ENCODE data around the gene TUBD1. TPM values are rescaled to one million over a fixed set of nuclear protein-coding genes. Genes with fewer than 3 reads are reported as not detected.

TUBD1 gene
- total RNA-seq, 1 donor from 2014 or later = 5.9 TPM

DNA sequence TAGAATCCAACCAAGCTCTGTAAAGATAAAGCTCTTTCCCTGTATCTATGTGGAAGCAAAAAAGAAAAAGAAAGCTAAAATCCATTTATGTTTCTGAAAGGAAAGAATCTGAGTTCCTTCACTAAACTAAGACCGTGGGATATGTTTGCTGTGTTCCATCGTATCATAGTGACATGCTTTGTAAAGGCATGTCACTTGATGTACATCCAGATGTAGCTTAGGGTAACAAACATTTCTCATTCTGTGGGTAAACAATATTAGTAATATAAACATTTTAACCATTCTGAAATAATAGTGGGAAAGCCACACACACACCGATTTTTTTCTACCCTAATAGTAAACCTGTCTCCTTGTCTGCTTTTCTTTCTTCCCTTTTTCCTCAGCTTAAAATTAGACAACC lies 78.1 kb downstream of the TUBD1 start:
- Histone ChIP-seq H3K27me3 (ENCODE audit: control insufficient read depth, insufficient read depth, low read length) (no peaks in the 10 kb centered on the region), H3K36me3 (ENCODE audit: control insufficient read depth, insufficient read depth, low read length) (no peaks in the 10 kb centered on the region), H3K4me3 (ENCODE audit: low read depth, low read length) (no peak overlapping the region)
- no peak for DNase-seq (ENCODE audit: low read depth)
- TF ChIP-seq, protein P1, sequence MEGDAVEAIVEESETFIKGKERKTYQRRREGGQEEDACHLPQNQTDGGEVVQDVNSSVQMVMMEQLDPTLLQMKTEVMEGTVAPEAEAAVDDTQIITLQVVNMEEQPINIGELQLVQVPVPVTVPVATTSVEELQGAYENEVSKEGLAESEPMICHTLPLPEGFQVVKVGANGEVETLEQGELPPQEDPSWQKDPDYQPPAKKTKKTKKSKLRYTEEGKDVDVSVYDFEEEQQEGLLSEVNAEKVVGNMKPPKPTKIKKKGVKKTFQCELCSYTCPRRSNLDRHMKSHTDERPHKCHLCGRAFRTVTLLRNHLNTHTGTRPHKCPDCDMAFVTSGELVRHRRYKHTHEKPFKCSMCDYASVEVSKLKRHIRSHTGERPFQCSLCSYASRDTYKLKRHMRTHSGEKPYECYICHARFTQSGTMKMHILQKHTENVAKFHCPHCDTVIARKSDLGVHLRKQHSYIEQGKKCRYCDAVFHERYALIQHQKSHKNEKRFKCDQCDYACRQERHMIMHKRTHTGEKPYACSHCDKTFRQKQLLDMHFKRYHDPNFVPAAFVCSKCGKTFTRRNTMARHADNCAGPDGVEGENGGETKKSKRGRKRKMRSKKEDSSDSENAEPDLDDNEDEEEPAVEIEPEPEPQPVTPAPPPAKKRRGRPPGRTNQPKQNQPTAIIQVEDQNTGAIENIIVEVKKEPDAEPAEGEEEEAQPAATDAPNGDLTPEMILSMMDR (IDR thresholded peaks at IDR 0.05; ENCODE audit: insufficient read depth, low read length, poor library complexity, severe bottlenecking) = no peak

DNA sequence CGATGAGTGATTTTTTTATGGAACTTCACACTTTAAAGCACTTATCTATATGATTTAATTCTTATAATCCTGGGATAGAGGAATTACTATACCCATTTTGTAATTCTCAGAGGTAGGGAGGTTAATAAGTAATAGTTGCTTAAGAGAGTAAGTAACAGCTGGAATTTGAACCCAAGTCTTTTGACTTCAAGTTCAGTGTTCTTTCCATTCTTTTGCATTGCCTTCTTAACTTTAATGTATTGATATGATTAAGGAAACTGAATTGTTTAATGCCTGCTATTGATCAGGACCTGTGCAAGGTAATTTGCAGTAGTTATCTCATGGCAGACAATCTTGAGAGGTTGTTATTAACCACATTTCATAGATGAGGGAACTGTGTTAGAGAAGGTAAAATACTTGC lies 78.5 kb downstream of the TUBD1 start:
- H3K4me3 ChIP-seq (ENCODE audit: low read depth, low read length) = no peak overlapping the region
- DNase-seq (ENCODE audit: low read depth) = no peak
- TF ChIP-seq, protein P1 (IDR thresholded peaks at IDR 0.05; ENCODE audit: insufficient read depth, low read length, poor library complexity, severe bottlenecking) = no peak

DNA sequence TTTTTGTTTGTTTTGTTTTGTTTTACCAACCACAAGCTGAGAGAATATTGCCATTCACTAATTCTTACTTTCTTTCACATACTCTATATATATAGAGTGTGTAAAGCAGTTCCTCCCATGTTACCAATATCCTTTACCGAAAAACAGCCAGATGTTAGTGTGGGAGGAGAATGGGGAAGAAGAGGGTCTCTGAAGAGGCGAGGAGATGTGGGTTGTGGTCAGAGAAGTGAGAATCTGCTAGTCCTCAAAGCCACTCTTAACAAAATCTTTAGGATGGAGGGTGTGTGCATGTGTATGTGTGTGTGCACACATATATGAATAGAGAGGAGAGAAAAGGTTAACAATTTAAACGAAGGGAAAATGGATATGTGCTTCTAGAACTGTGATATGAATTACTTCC lies 80.6 kb downstream of the TUBD1 start:
- Histone ChIP-seq H3K36me3 (ENCODE audit: control insufficient read depth, insufficient read depth, low read length) (no peaks in the 10 kb centered on the region), H3K4me3 (ENCODE audit: low read depth, low read length) (no peak overlapping the region), H3K27me3 (ENCODE audit: control insufficient read depth, insufficient read depth, low read length) (no peaks in the 10 kb centered on the region)
- TF ChIP-seq, protein P1 (IDR thresholded peaks at IDR 0.05; ENCODE audit: insufficient read depth, low read length, poor library complexity, severe bottlenecking) = no peak
- no peak for DNase-seq (ENCODE audit: low read depth)

More for the DNA sequence above, 78.5 kb downstream of the TUBD1 start:
- Histone ChIP-seq H3K27me3 (ENCODE audit: control insufficient read depth, insufficient read depth, low read length) (no peaks in the 10 kb centered on the region), H3K36me3 (ENCODE audit: control insufficient read depth, insufficient read depth, low read length) (no peaks in the 10 kb centered on the region)

DNA sequence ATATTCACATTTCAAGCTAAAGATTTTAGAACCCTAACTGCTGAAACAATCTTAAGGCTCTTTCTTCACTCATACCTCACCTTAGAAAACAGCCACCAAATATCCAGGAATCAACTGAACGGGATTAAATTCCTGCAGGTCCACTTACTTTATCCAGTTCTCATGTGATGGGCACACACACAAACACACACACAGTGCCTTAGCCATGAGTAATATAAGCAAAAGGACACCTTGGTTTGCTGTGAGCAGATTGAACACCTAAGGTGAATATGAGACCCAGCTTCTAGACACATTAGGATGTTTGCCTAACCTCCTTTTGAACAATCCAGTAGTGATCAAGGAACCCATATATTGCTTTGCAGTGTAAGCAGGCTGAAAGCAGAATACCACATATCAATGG lies 81.5 kb downstream of the TUBD1 start:
- no peaks in the 10 kb centered on the region for H3K27me3 ChIP-seq (ENCODE audit: control insufficient read depth, insufficient read depth, low read length)
- TF ChIP-seq, protein P1 (IDR thresholded peaks at IDR 0.05; ENCODE audit: insufficient read depth, low read length, poor library complexity, severe bottlenecking) = no peak

DNA sequence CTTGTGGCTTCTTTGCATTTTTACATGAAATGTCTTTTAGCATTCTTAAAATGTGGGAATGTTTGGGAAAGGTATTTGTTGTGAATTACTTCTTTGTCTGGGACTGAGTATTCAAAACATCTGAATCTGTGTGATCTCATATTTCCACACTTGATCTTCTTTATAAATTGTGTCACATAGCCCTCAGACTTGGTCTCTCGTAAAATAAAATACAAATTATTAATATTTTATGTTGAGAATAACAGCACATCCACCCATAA lies 81.9 kb downstream of the TUBD1 start:
- TF ChIP-seq, protein P1 (IDR thresholded peaks at IDR 0.05; ENCODE audit: insufficient read depth, low read length, poor library complexity, severe bottlenecking) = no peak
- H3K27me3 ChIP-seq (ENCODE audit: control insufficient read depth, insufficient read depth, low read length) = no peaks in the 10 kb centered on the region
- H3K36me3 ChIP-seq (ENCODE audit: control insufficient read depth, insufficient read depth, low read length) = no peaks in the 10 kb centered on the region
- no peak for DNase-seq (ENCODE audit: low read depth)
- no peak overlapping the region for H3K4me3 ChIP-seq (ENCODE audit: low read depth, low read length)

More for the DNA sequence above, 81.5 kb downstream of the TUBD1 start:
- Histone ChIP-seq H3K36me3 (ENCODE audit: control insufficient read depth, insufficient read depth, low read length) (no peaks in the 10 kb centered on the region), H3K4me3 (ENCODE audit: low read depth, low read length) (no peak overlapping the region)
- DNase-seq (ENCODE audit: low read depth) = no peak

Other genes with a start within 250 kb of the TUBD1 start
- gene PTRH2, start 185.5 kb downstream of the TUBD1 start, total RNA-seq = 40.5 and 52.2 TPM in 2 replicates
- gene VMP1, start 185.3 kb downstream of the TUBD1 start, total RNA-seq = 171 and 224 TPM in 2 replicates
- gene RPS6KB1, start 178 bp upstream of the TUBD1 start, total RNA-seq = 19.2 and 19.8 TPM in 2 replicates
- gene RNFT1, start 71.8 kb upstream of the TUBD1 start, total RNA-seq = 9.9 and 10.3 TPM in 2 replicates
- gene HEATR6, start 186.0 kb upstream of the TUBD1 start, total RNA-seq = 24.9 and 33.8 TPM in 2 replicates

All from kidney epithelial cell (primary cell).